CD14-positive monocyte (primary cell): ENCODE results near the gene NDRG4. TPM values are rescaled to one million over a fixed set of nuclear protein-coding genes. Genes with fewer than 3 reads are reported as not detected.

Experiments used
- DNase-seq, 3 donors: peaks; one replicate each; pipeline ENCODE4 v3.0.0-alpha.2; 2011 to 2022
- H2AFZ ChIP-seq: 2 replicates; pipeline ENCODE4 v1.6.0; 2012; ENCODE audit warnings: mild to moderate bottlenecking, low read depth, low read length, inconsistent platforms; ENCODE audit not compliant: insufficient read depth, poor library complexity, severe bottlenecking
- H3K27ac ChIP-seq, 2 donors: 1 replicate in 1 of 2; 2 replicates in 1 of 2; pipeline ENCODE4 v1.5.1; 2012 to 2013; ENCODE audit warnings: low read length in 2 of 2, control low read depth in 1 of 2, inconsistent platforms in 1 of 2, low read depth in 1 of 2, mild to moderate bottlenecking in 1 of 2
- H3K27me3 ChIP-seq, 2 donors: one replicate each; pipeline versions ENCODE4 v1.6.0 to v1.6.1; 2011 to 2013; ENCODE audit warnings: low read length in 2 of 2; ENCODE audit not compliant: control insufficient read depth in 2 of 2, insufficient read depth in 2 of 2
- H3K36me3 ChIP-seq, 2 donors: replicated peaks in 1 of 2; 1 replicate in 1 of 2; 2 replicates in 1 of 2; pipeline versions ENCODE4 v1.5.1 to v1.6.1; 2012 to 2013; ENCODE audit warnings: low read length in 2 of 2, control low read depth in 1 of 2, inconsistent platforms in 1 of 2, mild to moderate bottlenecking in 1 of 2; ENCODE audit not compliant: insufficient read depth in 2 of 2, control insufficient read depth in 1 of 2
- H3K4me1 ChIP-seq, 2 donors: 1 replicate in 1 of 2; 2 replicates in 1 of 2; pipeline versions ENCODE4 v1.5.1 to v1.6.1; 2012 to 2013; ENCODE audit warnings: low read length in 2 of 2, control low read depth in 1 of 2, inconsistent platforms in 1 of 2, mild to moderate bottlenecking in 1 of 2, moderate library complexity in 1 of 2; ENCODE audit not compliant: insufficient read depth in 2 of 2, control insufficient read depth in 1 of 2
- H3K4me2 ChIP-seq: replicated peaks from 2 replicates; pipeline ENCODE3; 2012; ENCODE audit warnings: low read length, moderate library complexity, mild to moderate bottlenecking; ENCODE audit not compliant: poor library complexity, severe bottlenecking; ENCODE audit errors: extremely low read depth
- H3K4me3 ChIP-seq, 3 experiments: fragments of 200-600 bp in 1 of 3; sonication (generic) in 1 of 3; replicated peaks in 1 of 3; 1 replicate in 2 of 3; 2 replicates in 1 of 3; pipeline ENCODE4 v1.5.1; 2011 to 2013; ENCODE audit warnings: low read length in 3 of 3, mild to moderate bottlenecking in 3 of 3, control low read depth in 2 of 3, low read depth in 2 of 3, inconsistent platforms in 1 of 3, moderate library complexity in 1 of 3
- H3K79me2 ChIP-seq: 2 replicates; pipeline ENCODE4 v1.6.0; 2012; ENCODE audit warnings: mild to moderate bottlenecking, control low read depth, inconsistent platforms, low read length, moderate library complexity; ENCODE audit not compliant: insufficient read depth
- H3K9ac ChIP-seq: 2 replicates; pipeline ENCODE4 v1.6.0; 2017; ENCODE audit warnings: low read length, mild to moderate bottlenecking; ENCODE audit not compliant: insufficient read depth, poor library complexity, severe bottlenecking
- H3K9me3 ChIP-seq, 2 donors: replicated peaks in 1 of 2; 1 replicate in 1 of 2; 2 replicates in 1 of 2; pipeline versions ENCODE4 v1.5.1 to v1.6.1; 2012 to 2013; ENCODE audit warnings: low read length in 2 of 2, control low read depth in 1 of 2; ENCODE audit not compliant: control insufficient read depth in 1 of 2, insufficient read depth in 1 of 2
- H4K20me1 ChIP-seq: 2 replicates; pipeline ENCODE4 v1.6.0; 2012; ENCODE audit warnings: mild to moderate bottlenecking, low read length, control low read depth, moderate library complexity; ENCODE audit not compliant: insufficient read depth
- H3K27ac Mint-ChIP-seq, 7 donors: one replicate each; pipeline ENCODE4 v1.8.0; 2020; ENCODE audit warnings: mild to moderate bottlenecking in 7 of 7, mixed read lengths in 7 of 7, moderate library complexity in 6 of 7, inconsistent platforms in 2 of 7
- H3K27me3 Mint-ChIP-seq, 3 donors: one replicate each; pipeline ENCODE4 v1.8.0; 2021 to 2022; ENCODE audit warnings: low read depth in 3 of 3, mild to moderate bottlenecking in 3 of 3, mixed read lengths in 3 of 3, moderate library complexity in 3 of 3, inconsistent platforms in 1 of 3
- H3K36me3 Mint-ChIP-seq, 2 donors: one replicate each; pipeline ENCODE4 v1.8.0; 2020; ENCODE audit warnings: mixed read lengths in 2 of 2, inconsistent platforms in 1 of 2, mild to moderate bottlenecking in 1 of 2
- H3K4me1 Mint-ChIP-seq: one replicate; pipeline ENCODE4 v1.8.0; 2020; ENCODE audit warnings: mild to moderate bottlenecking, mixed read lengths
- H3K4me3 Mint-ChIP-seq, 2 donors: one replicate each; pipeline ENCODE4 v1.8.0; 2020; ENCODE audit warnings: mild to moderate bottlenecking in 2 of 2, mixed read lengths in 2 of 2, moderate library complexity in 1 of 2
- H3K9me3 Mint-ChIP-seq, 7 donors: one replicate each; pipeline ENCODE4 v1.8.0; 2020 to 2022; ENCODE audit warnings: mixed read lengths in 7 of 7, mild to moderate bottlenecking in 6 of 7, moderate library complexity in 6 of 7, inconsistent platforms in 2 of 7
- CTCF ChIP-seq: fragments of 200-600 bp; IDR thresholded peaks from one replicate; pipeline ENCODE4 v1.8.0; 2022; ENCODE audit warnings: antibody characterized with exemption, mild to moderate bottlenecking
- WGBS: methylation state at CpG from one replicate; pipeline ENCODE4 v1.1.5; 2013; ENCODE audit warnings: missing lambda C conversion rate; ENCODE audit not compliant: insufficient coverage; 5-methylcytosine and 5-hydroxymethylcytosine counted together
- intact Hi-C, 2 donors: fragments of 100-400 bp; cut with micrococcal nuclease; formaldehyde crosslinking; loops; one replicate each; pipeline versions ENCODE4 v1.15.0 to v1.15.1; 2023
- polyA plus RNA-seq, 3 donors: library from polyadenylated mRNA; depleted of rRNA in 1 of 3; unstranded in 2 of 3; stranded (reverse) in 1 of 3; fragments of 300-500 nt in 2 of 3; fragments of >200 nt in 1 of 3; fragmentation: Illumina TruSeq in 2 of 3; gene quantifications; 1 replicate in 2 of 3; 2 replicates in 1 of 3; pipeline ENCODE4 v1.2.3, GENCODE V29; 2012 to 2021

NDRG4 gene
- polyA plus RNA-seq, 3 donors, result not detected

GRCh38 chr16:58495521-58496331 is 4.2 kb upstream of the NDRG4 start:
- intact Hi-C loops, result no loop called here
- H3K4me2 ChIP-seq, result no peak overlapping the region
- H3K79me2 ChIP-seq, result no peaks in the 10 kb centered on the region
- peaks cover 0 to 5% of the 10 kb centered on the region in 2 donors for H3K4me1 ChIP-seq
- no peaks in the 10 kb centered on the region for H3K36me3 ChIP-seq
- TF ChIP-seq CTCF, result no peak
- H3K4me1 Mint-ChIP-seq, result peaks cover 8% of the 10 kb centered on the region
- H3K27me3 ChIP-seq, result peaks cover 3 to 17% of the 10 kb centered on the region in 2 donors
- WGBS, result 75% methylated on average over 24 of the region's 24 CpGs
- H4K20me1 ChIP-seq, result no peaks in the 10 kb centered on the region
- peak overlapping the region; percentile 29 for H2AFZ ChIP-seq
- no peak for DNase-seq
- no peak overlapping the region for H3K9ac ChIP-seq
- H3K27me3 Mint-ChIP-seq, result peaks cover 22 to 44% (median 37%) of the 10 kb centered on the region in 3 donors
- H3K27ac Mint-ChIP-seq, result peak overlapping the region in 4 of 7 donors; percentile 31 to 60 (median 46)
- H3K4me3 Mint-ChIP-seq, result peak overlapping the region in 1 of 2 donors; percentile 31
- peaks cover 0 to 8% of the 10 kb centered on the region in 2 donors for H3K9me3 ChIP-seq
- no peaks in the 10 kb centered on the region for H3K36me3 Mint-ChIP-seq
- H3K4me3 ChIP-seq, result no peak overlapping the region
- peaks cover 0 to 2% (median 0%) of the 10 kb centered on the region in 7 donors for H3K9me3 Mint-ChIP-seq
- H3K27ac ChIP-seq, result no peak overlapping the region

GRCh38 chr16:58497468-58497867 is 2.5 kb upstream of the NDRG4 start:
- Mint-ChIP-seq H3K4me3 (no peak overlapping the region), H3K4me1 (peaks cover 14% of the 10 kb centered on the region), H3K27ac (no peak overlapping the region), H3K27me3 (peaks cover 39 to 61% (median 53%) of the 10 kb centered on the region in 3 donors), H3K36me3 (no peaks in the 10 kb centered on the region), H3K9me3 (peaks cover 0 to 4% (median 1%) of the 10 kb centered on the region in 7 donors)
- no peaks in the 10 kb centered on the region for H4K20me1 ChIP-seq
- H3K4me2 ChIP-seq, result no peak overlapping the region
- no peak overlapping the region for H2AFZ ChIP-seq
- no peaks in the 10 kb centered on the region for H3K79me2 ChIP-seq
- H3K9ac ChIP-seq, result no peak overlapping the region
- no peaks in the 10 kb centered on the region for H3K36me3 ChIP-seq
- H3K27me3 ChIP-seq, result peaks cover 15 to 32% of the 10 kb centered on the region in 2 donors
- peaks cover 5 to 12% of the 10 kb centered on the region in 2 donors for H3K4me1 ChIP-seq
- no peak for TF ChIP-seq CTCF
- peaks cover 0 to 23% of the 10 kb centered on the region in 2 donors for H3K9me3 ChIP-seq
- no peak overlapping the region for H3K27ac ChIP-seq
- DNase-seq, result no peak
- H3K4me3 ChIP-seq, result no peak overlapping the region
- intact Hi-C loops, result no loop called here
- no CpG with 5 or more reads among the region's 2 CpGs for WGBS
